ENCODE measurements around the gene FAM227B.
"Not testable (repeated sequence)": the region's sequence is repeated elsewhere in the genome, so short reads cannot be mapped to it uniquely, and the experiment has no call there.

Gene FAM227B

DNA sequence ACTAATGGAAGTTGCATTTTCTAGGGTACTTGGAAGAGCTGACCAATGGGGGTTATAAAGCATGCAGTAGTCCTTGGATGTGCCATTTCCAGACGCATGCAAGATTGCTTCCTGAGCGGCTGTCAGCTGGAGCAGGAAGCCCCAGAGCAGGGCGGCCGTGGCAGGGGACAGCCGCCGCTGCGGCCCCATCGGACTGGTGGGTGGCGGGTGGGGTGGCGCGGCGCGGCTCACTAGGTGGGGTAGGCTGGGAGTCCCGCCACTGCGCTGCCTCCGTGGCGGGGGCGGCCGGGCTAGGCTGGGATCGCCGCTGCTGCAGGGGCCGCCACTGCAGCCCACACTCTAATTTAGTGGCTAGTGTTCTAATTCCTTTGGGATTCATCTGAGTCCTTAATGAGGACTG lies 254.1 kb downstream of the FAM227B start:
- TF ChIP-seq, protein P1, sequence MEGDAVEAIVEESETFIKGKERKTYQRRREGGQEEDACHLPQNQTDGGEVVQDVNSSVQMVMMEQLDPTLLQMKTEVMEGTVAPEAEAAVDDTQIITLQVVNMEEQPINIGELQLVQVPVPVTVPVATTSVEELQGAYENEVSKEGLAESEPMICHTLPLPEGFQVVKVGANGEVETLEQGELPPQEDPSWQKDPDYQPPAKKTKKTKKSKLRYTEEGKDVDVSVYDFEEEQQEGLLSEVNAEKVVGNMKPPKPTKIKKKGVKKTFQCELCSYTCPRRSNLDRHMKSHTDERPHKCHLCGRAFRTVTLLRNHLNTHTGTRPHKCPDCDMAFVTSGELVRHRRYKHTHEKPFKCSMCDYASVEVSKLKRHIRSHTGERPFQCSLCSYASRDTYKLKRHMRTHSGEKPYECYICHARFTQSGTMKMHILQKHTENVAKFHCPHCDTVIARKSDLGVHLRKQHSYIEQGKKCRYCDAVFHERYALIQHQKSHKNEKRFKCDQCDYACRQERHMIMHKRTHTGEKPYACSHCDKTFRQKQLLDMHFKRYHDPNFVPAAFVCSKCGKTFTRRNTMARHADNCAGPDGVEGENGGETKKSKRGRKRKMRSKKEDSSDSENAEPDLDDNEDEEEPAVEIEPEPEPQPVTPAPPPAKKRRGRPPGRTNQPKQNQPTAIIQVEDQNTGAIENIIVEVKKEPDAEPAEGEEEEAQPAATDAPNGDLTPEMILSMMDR (conservative IDR thresholded peaks at IDR 0.05; ENCODE audit: low read depth, low read length): no peak
- H4K20me1 ChIP-seq (ENCODE audit: insufficient read depth): no peaks in the 10 kb centered on the region
- no peak overlapping the region for H3K27ac ChIP-seq
- H2AFZ ChIP-seq (ENCODE audit: low read depth): no peak overlapping the region
- no peaks in the 10 kb centered on the region for H3K36me3 ChIP-seq (ENCODE audit: insufficient read depth)
- no peak overlapping the region for H3K9ac ChIP-seq
- no peak overlapping the region for H3K4me2 ChIP-seq
- H3K79me2 ChIP-seq (ENCODE audit: insufficient read depth, low read depth): no peaks in the 10 kb centered on the region
- no peaks in the 10 kb centered on the region for H3K4me1 ChIP-seq (ENCODE audit: low read depth, poor library complexity, severe bottlenecking)
- H3K4me3 ChIP-seq (IDR thresholded peaks at IDR 0.05; ENCODE audit: insufficient read depth, low read depth, low read length): no peak overlapping the region
- no peaks in the 10 kb centered on the region for H3K27me3 ChIP-seq (ENCODE audit: insufficient read depth, low read depth)

DNA sequence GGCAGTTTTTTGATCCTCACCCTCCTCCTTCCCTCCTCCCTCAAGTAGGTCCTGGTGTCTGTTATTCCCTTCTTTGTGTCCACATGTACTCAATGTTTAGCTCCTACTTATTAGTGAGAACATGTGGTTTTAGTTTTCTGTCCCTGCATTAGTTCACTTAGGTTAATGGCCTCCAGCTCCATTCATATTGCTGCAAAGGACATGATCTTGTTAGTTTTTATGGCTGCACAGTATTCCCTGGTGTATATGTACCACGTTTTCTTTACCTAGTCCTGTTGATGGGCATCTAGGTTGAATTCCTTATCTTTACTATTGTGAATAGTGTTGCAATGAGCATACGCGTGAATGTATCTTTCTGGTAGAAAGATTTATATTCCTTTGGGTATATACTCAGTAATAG lies 259.2 kb downstream of the FAM227B start:
- Histone ChIP-seq H4K20me1 (ENCODE audit: insufficient read depth) (no peaks in the 10 kb centered on the region), H3K4me3 (IDR thresholded peaks at IDR 0.05; ENCODE audit: insufficient read depth, low read depth, low read length) (no peak overlapping the region), H3K36me3 (ENCODE audit: insufficient read depth) (no peaks in the 10 kb centered on the region), H2AFZ (ENCODE audit: low read depth) (no peak overlapping the region), H3K4me2 (no peak overlapping the region), H3K4me1 (ENCODE audit: low read depth, poor library complexity, severe bottlenecking) (no peaks in the 10 kb centered on the region), H3K9ac (no peak overlapping the region), H3K27me3 (ENCODE audit: insufficient read depth, low read depth) (no peaks in the 10 kb centered on the region), H3K79me2 (ENCODE audit: insufficient read depth, low read depth) (no peaks in the 10 kb centered on the region), H3K27ac (no peak overlapping the region)
- TF ChIP-seq, protein P1 (conservative IDR thresholded peaks at IDR 0.05; ENCODE audit: low read depth, low read length): no peak

DNA sequence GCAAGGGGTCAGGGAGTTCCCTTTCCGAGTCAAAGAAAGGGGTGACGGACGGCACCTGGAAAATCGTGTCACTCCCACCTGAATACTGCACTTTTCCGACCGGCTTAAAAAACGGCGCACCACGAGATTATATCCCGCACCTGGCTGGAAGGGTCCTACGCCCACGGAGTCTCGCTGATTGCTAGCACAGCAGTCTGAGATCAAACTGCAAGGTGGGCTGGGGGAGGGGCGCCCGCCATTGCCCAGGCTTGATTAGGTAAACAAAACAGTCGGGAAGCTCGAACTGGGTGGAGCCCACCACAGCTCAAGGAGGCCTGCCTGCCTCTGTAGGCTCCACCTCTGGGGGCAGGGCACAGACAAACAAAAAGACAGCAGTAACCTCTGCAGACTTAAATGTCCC lies 266.2 kb downstream of the FAM227B start:
- not testable (repeated sequence) for H3K27ac ChIP-seq; H3K36me3 ChIP-seq (ENCODE audit: insufficient read depth); H3K79me2 ChIP-seq (ENCODE audit: insufficient read depth, low read depth); H3K4me2 ChIP-seq; H2AFZ ChIP-seq (ENCODE audit: low read depth); H3K4me1 ChIP-seq (ENCODE audit: low read depth, poor library complexity, severe bottlenecking); H3K4me3 ChIP-seq (IDR thresholded peaks at IDR 0.05; ENCODE audit: insufficient read depth, low read depth, low read length); H3K27me3 ChIP-seq (ENCODE audit: insufficient read depth, low read depth); H3K9ac ChIP-seq; H4K20me1 ChIP-seq (ENCODE audit: insufficient read depth)

DNA sequence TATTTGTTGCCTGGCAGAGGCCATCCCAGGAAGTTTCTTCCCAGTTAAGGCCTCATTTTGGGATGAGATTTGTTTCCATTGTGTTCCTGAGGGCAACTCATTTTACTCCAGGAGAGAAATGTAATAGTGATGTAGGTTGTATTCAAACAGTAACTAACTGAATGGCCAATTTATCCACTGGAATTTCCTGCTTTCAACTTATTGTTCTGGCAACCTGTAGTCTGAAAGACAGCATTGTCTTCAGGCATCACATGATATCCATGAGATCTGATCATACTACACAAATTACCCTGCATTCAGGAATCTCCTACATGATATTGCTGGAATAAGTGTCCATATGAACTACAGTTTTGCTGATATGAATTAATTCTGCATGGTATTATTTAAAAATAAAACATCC lies 277.1 kb downstream of the FAM227B start:
- Histone ChIP-seq H3K4me3 (IDR thresholded peaks at IDR 0.05; ENCODE audit: insufficient read depth, low read depth, low read length) (no peak overlapping the region), H3K36me3 (ENCODE audit: insufficient read depth) (no peaks in the 10 kb centered on the region; the same call in 1 of the 2 replicates), H3K4me2 (no peak overlapping the region), H3K27me3 (ENCODE audit: insufficient read depth, low read depth) (no peaks in the 10 kb centered on the region), H2AFZ (ENCODE audit: low read depth) (no peak overlapping the region), H4K20me1 (ENCODE audit: insufficient read depth) (no peaks in the 10 kb centered on the region), H3K9ac (no peak overlapping the region), H3K4me1 (ENCODE audit: low read depth, poor library complexity, severe bottlenecking) (no peaks in the 10 kb centered on the region), H3K79me2 (ENCODE audit: insufficient read depth, low read depth) (no peaks in the 10 kb centered on the region), H3K27ac (no peak overlapping the region)
- TF ChIP-seq, protein P1 (conservative IDR thresholded peaks at IDR 0.05; ENCODE audit: low read depth, low read length): no peak

DNA sequence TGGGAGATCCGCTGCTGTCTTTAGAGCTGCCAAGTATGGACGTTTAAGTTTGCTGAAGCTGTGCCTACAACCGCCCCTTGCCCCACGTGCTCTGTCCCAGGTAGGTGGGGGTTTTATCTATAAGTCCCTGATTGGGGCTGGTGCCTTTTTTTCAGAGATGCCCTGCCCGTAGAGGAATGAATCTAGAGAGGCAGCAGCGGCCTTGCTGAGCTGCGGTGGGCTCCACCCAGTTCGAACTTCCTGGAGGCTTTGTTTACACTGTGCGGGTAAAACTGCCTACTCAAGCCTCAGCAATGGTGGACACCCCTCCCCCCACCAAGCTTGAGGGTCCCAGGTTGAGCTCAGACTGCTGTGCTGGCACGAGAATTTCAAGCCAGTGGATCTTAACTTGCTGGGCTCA lies 281.0 kb downstream of the FAM227B start:
- Histone ChIP-seq H3K4me1 (ENCODE audit: low read depth, poor library complexity, severe bottlenecking) (no peaks in the 10 kb centered on the region), H4K20me1 (ENCODE audit: insufficient read depth) (no peaks in the 10 kb centered on the region), H3K27ac (no peak overlapping the region), H3K36me3 (ENCODE audit: insufficient read depth) (no peaks in the 10 kb centered on the region; the same call in 1 of the 2 replicates), H3K79me2 (ENCODE audit: insufficient read depth, low read depth) (no peaks in the 10 kb centered on the region), H3K4me3 (IDR thresholded peaks at IDR 0.05; ENCODE audit: insufficient read depth, low read depth, low read length) (no peak overlapping the region), H2AFZ (ENCODE audit: low read depth) (no peak overlapping the region), H3K27me3 (ENCODE audit: insufficient read depth, low read depth) (no peaks in the 10 kb centered on the region), H3K4me2 (no peak overlapping the region), H3K9ac (no peak overlapping the region)
- TF ChIP-seq, protein P1 (conservative IDR thresholded peaks at IDR 0.05; ENCODE audit: low read depth, low read length): no peak

Data from KMS-11 (cell line).